ENCODE results near the gene SEPTIN3.

DNA sequence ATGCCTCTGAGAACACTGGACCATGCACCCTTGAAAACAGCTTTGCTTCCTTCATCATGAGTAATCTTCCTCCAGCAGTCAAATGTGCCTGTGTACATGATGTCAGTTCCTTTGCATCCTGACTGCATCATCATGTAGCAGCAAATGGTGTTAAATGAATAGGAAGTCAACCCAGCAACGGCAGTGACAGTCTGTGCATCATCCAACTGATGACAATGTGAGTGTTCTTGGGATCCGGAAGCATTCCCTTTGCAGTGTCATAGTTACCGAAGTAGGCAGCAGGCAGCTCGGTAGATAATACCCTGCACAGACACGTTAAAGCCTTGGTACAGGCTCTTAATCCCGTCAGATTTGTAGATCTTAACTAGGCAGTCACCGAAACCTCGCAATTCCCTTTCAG is 31.9 kb downstream of the SEPTIN3 start:
- TF ChIP-seq, protein P1, sequence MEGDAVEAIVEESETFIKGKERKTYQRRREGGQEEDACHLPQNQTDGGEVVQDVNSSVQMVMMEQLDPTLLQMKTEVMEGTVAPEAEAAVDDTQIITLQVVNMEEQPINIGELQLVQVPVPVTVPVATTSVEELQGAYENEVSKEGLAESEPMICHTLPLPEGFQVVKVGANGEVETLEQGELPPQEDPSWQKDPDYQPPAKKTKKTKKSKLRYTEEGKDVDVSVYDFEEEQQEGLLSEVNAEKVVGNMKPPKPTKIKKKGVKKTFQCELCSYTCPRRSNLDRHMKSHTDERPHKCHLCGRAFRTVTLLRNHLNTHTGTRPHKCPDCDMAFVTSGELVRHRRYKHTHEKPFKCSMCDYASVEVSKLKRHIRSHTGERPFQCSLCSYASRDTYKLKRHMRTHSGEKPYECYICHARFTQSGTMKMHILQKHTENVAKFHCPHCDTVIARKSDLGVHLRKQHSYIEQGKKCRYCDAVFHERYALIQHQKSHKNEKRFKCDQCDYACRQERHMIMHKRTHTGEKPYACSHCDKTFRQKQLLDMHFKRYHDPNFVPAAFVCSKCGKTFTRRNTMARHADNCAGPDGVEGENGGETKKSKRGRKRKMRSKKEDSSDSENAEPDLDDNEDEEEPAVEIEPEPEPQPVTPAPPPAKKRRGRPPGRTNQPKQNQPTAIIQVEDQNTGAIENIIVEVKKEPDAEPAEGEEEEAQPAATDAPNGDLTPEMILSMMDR (conservative IDR thresholded peaks at IDR 0.05 in 1 of 2, IDR thresholded peaks at IDR 0.05 in 1 of 2; ENCODE audit: low read depth in 1 of 2, low read length in 2 of 2) = no peak
- no peak for TF ChIP-seq EZH2 (IDR thresholded peaks at IDR 0.05; ENCODE audit: low read length, missing control alignments)
